Measurements from ENCODE around the gene LNX2.

Gene LNX2

DNA sequence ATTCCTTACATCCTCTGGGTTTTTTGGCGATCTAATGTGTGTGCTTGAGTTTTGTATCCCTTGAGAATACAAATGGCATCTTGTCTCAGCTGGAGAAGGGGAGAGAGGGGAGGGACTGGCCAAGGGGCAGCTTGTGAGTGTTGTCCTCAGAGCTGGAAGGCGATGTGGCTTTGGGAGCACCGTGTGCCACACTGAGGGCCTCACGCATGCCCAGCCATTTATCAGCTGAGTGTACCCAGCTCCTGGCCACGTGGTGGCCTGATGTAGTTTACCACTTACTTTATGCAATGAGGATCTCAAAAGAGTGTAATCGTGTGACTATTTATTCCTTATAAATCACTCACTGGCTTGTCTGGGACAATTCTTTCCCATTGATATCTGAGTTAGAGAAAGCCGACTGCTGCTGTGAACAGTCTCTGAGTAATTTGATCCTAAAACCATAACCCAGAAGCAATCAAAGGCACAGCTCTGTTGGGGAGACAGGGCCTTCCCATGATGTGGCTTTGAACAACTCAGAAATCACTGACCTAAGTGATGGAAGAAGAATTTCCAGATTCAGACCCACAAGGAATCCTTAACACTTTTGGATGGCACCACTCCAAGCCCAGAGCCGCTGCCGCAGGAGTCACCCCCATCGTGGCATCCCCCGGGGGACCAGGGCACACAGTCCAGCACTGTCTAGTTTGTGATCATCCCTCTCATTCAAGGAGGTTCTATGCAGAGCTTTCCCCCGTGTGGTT is 116.0 kb downstream of the LNX2 start:
- no peak for DNase-seq (ENCODE audit: low spot score)

DNA sequence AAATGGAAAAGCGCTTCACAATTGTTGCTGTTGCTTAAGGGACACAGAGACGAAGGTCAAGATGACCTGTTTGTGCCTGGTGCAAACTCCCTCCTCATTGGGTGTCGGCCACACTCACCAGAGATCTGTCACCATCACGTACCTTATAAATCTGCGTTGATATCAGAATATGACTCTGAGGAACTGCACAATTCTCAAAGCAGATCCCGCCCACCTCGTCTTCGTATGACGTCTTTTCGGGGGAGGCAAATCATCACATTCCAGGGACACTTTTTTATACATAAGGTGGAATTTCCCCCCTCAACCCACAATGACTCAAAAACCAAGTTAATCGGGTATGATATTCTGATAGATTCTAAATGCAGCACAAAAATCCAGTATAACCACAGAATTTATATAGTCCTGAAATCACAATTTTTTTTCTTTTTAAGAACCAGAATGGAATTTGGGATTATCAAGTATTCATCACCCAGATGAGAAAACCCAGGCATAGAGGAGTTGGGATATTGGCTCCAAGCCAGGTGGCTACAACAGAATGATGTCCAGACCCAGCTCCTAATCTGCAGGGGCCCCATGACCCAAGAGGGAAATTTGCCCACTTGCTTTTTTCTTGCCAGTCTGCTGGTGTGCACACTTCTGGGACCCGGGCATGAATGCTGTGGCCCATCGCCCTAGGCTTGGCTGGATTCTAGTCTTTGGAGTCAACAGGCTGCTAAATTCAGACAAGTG is 119.4 kb downstream of the LNX2 start:
- DNase-seq (ENCODE audit: low spot score) = no peak

DNA sequence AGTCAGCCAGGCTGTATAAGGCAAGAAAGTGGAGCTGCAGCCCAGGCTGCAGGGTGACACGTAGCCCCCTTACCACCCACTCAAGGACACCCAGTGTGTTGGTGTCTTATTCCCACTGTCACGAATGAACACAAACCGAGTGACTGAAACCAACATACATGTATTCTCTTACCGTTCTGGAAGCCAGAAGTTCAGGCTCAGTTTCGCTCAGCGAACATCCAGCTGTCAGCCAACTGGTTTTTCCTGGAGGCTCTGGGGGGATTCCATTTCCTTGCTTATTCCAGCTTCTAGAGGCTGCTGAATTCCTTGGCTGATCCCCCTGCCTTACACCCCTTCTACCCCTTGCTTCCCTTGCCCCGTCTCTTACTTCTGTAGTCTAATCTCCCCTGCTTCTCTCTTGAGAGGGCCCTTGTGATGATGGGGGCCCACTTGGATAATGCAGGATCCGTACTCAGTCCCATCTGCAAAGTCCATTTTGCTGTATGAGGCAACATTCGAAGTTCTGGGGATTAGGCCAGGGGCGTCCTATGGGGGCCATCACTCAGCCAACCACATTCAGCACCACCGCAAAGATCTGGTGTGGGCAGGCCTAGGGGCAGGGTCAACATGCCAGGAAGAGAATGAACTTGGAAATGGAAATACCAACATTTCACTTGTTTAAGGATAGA is 122.6 kb downstream of the LNX2 start:
- DNase-seq (ENCODE audit: low spot score) = no peak

DNA sequence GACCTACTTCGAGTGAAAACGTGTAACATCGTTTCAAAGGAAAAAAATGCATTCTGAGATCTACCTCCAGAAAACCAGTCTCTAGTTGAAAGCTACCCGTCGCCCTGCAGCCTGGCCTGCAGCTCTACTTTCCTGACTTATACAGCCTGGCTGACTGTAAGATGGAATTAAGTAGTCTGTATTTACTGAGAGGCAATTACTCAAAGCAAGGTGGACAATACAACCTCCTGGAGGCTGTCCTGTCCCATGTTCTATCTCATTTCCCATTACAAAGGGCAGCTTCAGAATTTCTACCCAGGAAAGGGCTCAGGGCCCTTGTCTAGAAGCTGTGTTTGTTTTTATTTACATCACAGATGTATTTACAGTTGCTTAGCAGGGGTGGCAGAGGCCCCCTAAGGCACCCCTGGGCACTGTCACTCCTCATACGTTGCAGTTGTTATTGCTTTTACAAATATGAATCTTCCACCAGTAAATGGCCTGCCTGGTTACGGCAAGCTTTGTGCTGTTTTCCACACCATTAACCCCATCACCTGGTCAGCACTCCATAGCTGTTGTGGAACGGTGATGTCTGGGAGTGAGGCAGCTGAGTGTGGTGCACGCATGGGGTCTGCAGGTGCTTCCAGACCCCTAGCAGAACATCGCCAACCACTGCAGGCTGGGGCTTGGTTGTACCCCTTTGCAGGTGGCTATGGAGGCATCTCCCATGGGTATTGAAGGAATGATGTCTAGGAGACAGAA is 123.6 kb downstream of the LNX2 start:
- DNase-seq (ENCODE audit: low spot score) = no peak

DNA sequence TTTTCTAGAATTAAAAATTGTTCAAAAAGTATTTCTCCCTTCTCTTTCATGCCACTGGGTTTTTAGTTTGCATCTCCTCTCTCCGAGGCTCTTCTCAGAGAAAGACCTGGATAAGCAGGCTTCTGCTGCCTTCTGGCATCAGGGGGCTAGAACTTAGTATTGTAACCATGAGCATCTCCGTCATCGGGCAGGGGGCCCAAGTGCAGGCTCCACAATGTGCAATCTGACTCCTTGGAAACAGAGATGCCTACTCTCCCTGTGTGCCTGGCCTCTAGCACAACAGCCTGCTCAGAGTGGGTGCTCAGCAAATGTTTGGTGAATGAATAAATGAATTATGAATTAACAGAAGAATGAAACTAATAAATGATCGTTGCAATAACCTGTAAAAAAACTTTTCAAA is 124.3 kb downstream of the LNX2 start:
- no peak for DNase-seq (ENCODE audit: low spot score)
